ENCODE data around the gene AVPI1. TPM values are rescaled to one million over a fixed set of nuclear protein-coding genes. Genes with fewer than 3 reads are reported as not detected.

Gene AVPI1
- total and polyA plus RNA-seq, 2 of the 13 experiments (the other 11 are each of a cell fraction or from before 2014, with no cell fraction given), result 39.8 to 61.2 TPM

- TF ChIP-seq BCL6 (CRISPR knock-in tag; IDR thresholded peaks at IDR 0.05), result no peak
- TF ChIP-seq RBAK (CRISPR knock-in tag; IDR thresholded peaks at IDR 0.05), result no peak
- TF ChIP-seq ZNF724P (CRISPR knock-in tag; IDR thresholded peaks at IDR 0.05; ENCODE audit: borderline replicate concordance), result 0 out of 2 replicates have a peak, but pooled peaks have one; percentile 52
- no peak; the same call in 1 of the 2 replicates for TF ChIP-seq ZNF598 (CRISPR knock-in tag; IDR thresholded peaks at IDR 0.05; ENCODE audit: borderline replicate concordance)
- peak; percentile 56 for TF ChIP-seq PITX1 (CRISPR knock-in tag; IDR thresholded peaks at IDR 0.05)
- TF ChIP-seq EZH2 (conservative IDR thresholded peaks at IDR 0.05; ENCODE audit: low read depth, low read length), result no peak
- TF ChIP-seq ZBTB46 (CRISPR knock-in tag; IDR thresholded peaks at IDR 0.05; ENCODE audit: borderline replicate concordance), result no peak
- 0 out of 2 replicates have a peak, but pooled peaks have one; percentile 18 for TF ChIP-seq ZBTB26 (CRISPR knock-in tag; IDR thresholded peaks at IDR 0.05; ENCODE audit: borderline replicate concordance)
- no peak for TF ChIP-seq SP5 (CRISPR knock-in tag; IDR thresholded peaks at IDR 0.05; ENCODE audit: borderline replicate concordance, low read depth)
- TF ChIP-seq FOXC1 (CRISPR knock-in tag; IDR thresholded peaks at IDR 0.05; ENCODE audit: borderline replicate concordance), result no peak
- no peak for TF ChIP-seq GABPA (IDR thresholded peaks at IDR 0.05; ENCODE audit: low read depth, low read length)
- TF ChIP-seq GABPA (CRISPR knock-in tag; IDR thresholded peaks at IDR 0.05; ENCODE audit: low read depth), result 0 out of 2 replicates have a peak, but pooled peaks have one; percentile 15
- TF ChIP-seq NPAS2 (CRISPR knock-in tag; IDR thresholded peaks at IDR 0.05; ENCODE audit: borderline replicate concordance), result no peak
- TF ChIP-seq MED13 (CRISPR knock-in tag; IDR thresholded peaks at IDR 0.05), result no peak
- TF ChIP-seq ZNF30 (CRISPR knock-in tag; IDR thresholded peaks at IDR 0.05), result no peak
- no peak for TF ChIP-seq CHD4 (IDR thresholded peaks at IDR 0.05; ENCODE audit: borderline replicate concordance, low read length)
- no peak for TF ChIP-seq NFE2L1 (CRISPR knock-in tag; IDR thresholded peaks at IDR 0.05; ENCODE audit: borderline replicate concordance)
- peak; percentile 70; the same call in 1 of the 2 replicates for TF ChIP-seq KDM5A (IDR thresholded peaks at IDR 0.05; ENCODE audit: borderline replicate concordance, low read length)
- no peak for TF ChIP-seq MTERF4 (CRISPR knock-in tag; IDR thresholded peaks at IDR 0.05)
- no peak for TF ChIP-seq DPF2 (CRISPR knock-in tag; IDR thresholded peaks at IDR 0.05; ENCODE audit: borderline replicate concordance, low read depth)
- TF ChIP-seq GATAD2A (CRISPR knock-in tag; IDR thresholded peaks at IDR 0.05), result no peak
- no peak for TF ChIP-seq FIP1L1 (IDR thresholded peaks at IDR 0.05; ENCODE audit: borderline replicate concordance, insufficient read depth, low read depth, low read length)
- TF ChIP-seq SMARCC2 (IDR thresholded peaks at IDR 0.05), result no peak
- 0 out of 2 replicates have a peak, but pooled peaks have one; percentile 14 for TF ChIP-seq ZNF644 (CRISPR knock-in tag; IDR thresholded peaks at IDR 0.05; ENCODE audit: low read depth)
These were observed 53.8 kb downstream of the AVPI1 start, which contains the start of gene MORN4 (continued) for GRCh38 chr10:97632949-97633884.

Data from HepG2 (cell line).